Stimulated activated CD4-positive, alpha-beta T cell treated with anti-CD3 and anti-CD28 coated beads, Interleukin-4, amount 100 ng/mL, for 24 hours (primary cell): Measurements from ENCODE around the gene CD72.
A peak's percentile ranks its signal among the peaks of the same experiment; 100 is the strongest.
"Not testable (repeated sequence)": the region's sequence is repeated elsewhere in the genome, so short reads cannot be mapped to it uniquely, and the experiment has no call there.

Experiments
- DNase-seq: peaks from one replicate; pipeline ENCODE4 v3.0.0-alpha.2; 2020

Gene CD72

DNA sequence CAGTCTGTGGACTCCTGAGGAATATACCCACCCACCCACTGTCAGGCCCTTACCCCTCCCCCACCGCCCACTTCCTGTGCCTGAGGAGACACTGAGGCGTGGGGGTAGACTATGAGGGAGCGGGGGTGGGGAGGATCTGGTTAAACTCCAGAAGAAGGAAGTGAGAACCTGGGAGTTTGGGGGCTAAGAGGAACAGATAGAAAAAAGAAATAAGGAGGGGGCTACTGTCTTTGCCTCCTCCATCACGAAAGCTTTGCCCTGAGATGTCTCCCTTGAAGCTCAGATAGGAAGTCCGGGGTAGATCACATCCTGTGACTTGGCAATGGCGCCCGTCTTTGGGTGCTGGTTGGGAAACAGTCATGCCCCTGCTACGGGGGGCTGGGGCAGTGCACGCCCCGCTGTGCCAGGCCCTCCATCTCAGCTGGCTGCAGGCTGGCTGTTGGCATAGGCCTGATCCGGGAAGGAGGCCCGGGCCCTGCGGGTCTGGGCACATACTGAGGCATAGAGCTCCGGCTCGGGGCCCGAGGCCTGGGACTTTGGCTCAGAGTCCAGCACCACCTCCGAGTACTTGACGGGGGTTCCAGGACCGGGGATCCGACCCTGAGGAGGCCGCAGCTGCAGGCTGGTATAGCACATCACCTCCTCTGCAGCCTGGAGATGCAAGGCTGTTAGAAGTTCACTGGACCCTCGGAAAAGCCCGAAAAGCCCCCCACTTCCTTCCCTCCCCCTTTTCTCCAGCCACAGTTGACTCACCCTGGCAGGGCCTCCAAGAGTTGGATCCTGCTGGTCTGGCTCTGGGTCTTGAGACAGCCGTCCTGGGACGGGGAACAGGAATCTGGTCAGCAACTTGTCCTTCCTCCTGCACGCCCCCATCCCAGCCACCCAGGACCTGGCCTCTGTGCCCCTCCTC, 31.5 kb upstream of the CD72 start:
- DNase-seq, result peak; percentile 45

DNA sequence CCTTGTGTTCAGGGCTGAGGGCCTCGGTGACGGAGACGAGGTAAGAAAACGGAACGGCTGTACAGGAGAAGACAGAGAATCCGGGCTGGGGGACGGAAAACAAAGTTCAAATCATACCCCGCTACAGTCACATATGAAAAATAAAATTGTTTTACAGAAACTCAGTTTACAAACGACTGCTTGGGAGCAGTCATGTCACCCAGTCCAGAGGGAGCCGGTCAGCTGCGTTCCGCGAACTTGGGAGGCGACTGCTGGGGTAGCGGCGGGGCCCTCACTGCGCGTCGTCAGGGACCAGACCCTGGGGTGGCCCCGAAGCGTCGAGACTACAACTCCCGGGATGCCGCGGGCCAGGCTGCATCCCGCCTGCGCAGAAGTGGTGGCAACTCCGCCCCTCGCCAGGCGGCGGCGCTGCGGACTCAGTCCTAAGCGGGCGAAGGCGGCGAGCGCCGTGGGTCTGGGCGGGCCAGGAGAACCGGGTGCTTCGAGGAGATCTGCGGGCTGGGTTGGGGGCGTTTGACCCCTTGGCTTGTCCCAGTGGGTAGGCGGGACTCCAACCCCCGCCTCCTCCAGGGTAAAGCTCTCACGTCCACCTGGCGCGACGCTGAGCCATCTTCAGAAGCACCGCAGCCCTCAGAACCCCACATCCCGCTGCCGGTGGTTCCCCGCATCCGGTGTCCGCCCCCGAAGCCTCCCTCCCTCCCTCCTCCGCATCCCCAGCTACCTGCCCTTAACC, 28.5 kb upstream of the CD72 start:
- DNase-seq, result peak; percentile 91

DNA sequence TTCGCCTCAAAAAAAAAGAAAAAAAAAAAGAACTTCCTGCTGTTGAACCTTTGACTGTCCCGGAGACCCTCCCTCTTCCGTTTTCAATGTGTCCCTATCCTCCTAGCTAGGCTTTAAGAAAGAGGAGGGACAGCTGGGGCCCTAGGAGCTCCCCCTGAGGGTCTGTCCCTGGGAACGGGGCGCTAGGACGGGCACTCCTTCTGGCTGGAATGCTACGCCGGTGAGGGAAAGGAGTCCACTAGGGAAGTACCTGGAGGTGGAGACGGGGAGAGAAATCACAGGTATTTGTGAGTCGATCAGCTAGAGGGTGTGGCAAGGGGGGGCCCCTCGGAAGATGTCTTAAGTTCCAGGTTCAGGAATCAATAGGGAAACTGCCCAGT, 27.9 kb upstream of the CD72 start:
- no peak for DNase-seq

DNA sequence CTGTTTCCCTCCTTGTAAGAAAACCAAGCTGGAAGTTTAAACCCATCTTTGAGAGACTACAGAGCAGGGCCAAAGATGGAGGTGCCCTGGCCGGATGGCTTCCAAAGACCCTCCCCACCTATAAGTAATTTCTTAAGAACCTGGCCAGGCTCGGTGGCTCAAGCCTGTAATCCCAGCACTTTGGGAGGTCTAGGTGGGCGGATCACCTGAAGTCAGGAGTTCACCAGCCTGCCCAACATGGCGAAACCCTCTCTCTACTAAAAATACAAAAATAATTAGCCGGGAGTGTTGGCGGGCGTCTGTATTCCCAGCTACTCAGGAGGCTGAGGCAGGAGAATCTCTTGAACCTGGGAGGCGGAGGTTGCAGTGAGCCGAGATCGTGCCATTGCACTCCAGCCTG, 27.5 kb upstream of the CD72 start:
- not testable (repeated sequence) for DNase-seq

DNA sequence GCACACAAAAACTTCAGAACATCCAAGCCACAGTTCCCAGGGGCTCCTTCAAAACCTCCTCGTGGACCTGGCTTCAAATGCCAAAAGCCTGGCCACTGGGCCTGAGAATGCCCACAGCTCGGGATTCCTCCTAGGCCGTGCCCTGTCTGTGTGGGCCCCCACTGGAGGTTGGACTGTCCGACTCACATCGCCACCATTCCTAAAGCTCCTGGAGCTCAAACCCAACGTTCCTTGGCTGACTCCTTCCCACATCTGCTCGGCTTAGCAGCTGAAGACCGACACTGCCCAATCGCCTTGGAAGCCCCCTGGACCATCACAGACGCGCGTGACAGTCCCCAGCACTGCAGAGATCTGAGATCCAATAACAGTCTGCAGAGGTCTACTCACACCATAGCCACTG, 24.8 kb upstream of the CD72 start:
- no peak for DNase-seq

DNA sequence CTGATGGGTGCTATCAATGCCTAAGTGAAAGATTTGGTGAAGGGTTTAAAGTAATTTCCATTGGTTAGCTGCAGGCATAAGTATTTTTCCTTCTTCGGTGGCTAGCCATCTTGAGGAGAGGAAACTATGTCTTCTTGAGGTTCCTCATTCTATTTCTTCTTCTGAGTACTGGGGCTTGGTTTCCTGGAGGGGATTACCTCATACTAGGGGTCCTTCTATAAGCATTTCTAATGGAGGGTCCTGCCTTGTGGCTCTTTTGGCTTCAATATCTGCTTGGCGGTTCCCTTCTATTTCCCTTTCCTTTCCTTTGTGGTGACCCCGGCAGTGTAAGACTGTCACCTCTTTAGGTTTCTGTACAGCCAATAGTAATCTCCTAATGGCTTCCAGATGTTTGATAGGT, 23.3 kb upstream of the CD72 start:
- DNase-seq, result not testable (repeated sequence)

DNA sequence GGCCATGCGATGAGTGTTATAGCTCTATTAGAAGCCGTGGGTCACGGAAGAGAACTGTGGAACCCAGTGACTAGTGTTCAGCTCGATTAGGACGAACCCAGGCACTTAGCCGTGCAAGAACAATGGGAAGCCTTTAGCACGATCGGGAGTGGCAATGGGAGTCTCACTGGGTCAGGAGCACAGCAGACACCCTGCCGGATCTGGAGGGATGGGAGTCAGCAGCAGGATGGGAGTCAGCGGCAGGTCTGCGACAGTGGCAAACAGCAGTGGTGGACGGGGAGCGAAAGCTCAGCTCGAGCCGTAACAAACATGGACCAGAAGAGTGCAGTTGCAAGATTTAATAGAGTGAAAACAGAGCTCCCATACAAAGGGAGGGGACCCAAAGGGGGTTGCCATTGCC, 22.2 kb upstream of the CD72 start:
- not testable (repeated sequence) for DNase-seq

DNA sequence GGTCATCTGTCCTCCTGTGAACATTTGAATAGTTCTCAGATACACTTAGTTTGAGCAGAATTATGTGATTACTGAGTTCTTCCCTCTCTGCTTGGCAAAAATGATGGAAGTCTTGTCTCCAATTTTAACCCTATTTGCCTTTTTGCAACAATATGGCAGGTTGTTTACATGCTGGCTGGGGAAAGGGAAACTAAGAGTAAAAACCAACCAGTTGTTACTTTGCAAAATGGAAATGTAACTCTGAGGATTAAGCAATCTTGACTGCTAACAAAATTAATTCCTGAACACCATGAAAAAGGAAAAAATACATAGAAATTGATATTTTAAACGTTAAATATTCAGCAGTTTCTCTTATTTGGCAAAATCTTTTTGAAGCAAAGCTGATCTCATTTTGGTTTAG, 21.4 kb upstream of the CD72 start:
- no peak for DNase-seq

DNA sequence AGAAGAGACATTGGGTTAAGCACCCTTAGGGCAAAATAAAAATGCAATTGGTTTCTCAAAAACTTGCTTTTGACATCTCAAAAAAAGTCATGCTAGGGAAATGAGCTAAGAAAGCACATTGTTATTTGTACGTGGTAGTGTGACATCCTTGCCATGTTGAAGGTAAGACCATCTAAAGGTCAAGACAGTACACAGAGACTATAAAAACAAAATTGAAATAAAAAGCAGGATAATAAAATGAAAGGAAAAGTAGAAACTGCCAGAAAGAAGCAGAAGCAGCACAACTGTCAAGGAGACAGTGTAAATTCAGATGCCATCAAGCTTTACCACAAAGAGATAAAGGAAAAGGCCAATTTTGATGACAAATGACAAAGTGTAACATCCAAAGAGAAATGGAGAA, 21.0 kb upstream of the CD72 start:
- not testable (repeated sequence) for DNase-seq

DNA sequence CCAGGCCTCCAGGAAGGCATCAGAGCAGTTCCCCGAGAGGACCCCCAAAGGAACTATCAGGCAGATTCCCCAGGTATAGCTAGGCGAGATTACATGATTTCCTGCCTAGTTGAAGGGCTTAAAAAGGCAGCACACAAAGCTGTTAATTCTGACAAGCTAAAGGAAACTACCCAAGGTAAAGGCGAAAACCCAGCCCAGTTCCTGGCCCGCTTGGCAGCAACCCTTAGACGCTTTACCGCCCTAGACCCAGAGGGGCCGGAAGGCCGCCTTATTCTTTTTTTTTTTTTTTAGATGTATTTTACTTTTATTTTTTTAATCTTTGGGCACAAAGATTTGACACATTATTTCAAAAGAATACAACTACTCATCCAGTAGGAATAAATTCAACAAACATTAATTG, 20.5 kb upstream of the CD72 start:
- not testable (repeated sequence) for DNase-seq

DNA sequence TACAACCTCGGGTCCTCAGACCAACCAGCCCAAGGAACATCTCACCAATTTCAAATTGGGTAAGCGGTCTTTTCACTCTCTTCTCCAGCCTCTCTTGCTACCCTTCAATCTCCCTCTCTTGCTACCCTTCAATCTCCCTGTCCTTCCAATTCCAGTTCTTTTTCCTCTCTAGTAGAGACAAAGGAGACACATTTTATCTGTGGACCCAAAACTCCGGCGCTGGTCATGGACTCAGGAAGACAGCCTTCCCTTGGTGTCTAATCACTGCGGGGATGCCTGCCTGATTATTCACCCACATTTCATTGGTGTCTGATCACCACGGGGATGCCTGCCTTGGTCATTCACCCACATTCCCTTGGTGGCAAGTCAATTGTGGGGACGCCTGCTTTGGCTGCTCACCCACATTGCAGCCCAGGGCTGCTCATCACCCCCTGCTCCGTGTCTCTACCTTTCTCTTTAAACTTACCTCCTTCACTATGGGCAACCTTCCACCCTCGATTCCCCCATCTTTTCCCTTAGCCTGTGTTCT, 19.3 kb upstream of the CD72 start:
- DNase-seq, result not testable (repeated sequence)

DNA sequence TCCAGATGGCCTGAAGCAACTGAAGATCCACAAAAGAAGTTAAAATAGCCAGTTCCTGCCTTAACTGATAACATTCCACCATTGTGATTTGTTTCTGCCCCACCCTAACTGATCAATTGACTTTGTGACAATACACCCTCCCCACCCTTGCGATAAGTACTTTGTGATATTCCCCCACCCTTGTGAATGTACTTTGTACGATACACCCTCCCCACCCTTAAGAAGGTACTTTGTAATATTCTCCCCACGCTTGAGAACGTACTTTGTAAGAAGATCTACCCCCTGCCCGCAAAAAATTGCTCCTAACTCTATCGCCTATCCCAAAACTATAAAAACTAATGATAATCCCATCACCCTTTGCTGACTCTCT, 18.6 kb upstream of the CD72 start:
- not testable (repeated sequence) for DNase-seq

DNA sequence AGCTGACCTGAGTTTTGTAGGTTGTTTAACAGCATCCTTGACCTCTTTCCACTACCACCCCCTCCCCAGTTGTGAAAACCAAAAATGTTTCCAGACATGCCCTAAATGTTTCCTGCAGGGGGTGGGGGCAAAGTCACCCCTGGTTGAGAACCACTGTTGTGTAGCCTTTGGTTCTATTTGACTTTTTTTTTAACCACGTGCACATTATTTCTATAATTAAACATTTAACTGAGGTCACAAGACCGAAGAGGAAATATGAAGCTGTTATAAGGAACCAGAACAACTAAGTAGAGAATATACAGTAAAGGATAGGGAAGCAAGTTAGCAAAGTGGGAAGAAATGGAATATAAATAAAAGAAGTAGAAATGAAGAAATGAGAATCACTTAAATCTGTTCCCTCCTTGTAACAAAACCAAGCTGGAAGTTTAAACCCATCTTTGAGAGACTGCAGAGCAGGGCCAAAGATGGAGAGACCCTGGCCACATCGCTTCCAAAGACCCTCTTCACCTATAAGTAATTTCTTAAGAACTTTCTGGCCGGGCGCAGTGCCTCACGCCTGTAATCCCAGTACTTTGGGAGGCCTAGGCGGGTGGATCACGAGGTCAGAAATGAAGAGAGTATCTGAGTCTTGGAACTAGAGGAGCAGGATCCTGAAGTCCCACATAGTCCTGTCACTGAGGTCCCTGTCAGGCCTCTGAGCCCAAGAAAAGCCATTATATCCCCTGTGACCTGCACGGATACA, 18.1 kb upstream of the CD72 start:
- no peak for DNase-seq

DNA sequence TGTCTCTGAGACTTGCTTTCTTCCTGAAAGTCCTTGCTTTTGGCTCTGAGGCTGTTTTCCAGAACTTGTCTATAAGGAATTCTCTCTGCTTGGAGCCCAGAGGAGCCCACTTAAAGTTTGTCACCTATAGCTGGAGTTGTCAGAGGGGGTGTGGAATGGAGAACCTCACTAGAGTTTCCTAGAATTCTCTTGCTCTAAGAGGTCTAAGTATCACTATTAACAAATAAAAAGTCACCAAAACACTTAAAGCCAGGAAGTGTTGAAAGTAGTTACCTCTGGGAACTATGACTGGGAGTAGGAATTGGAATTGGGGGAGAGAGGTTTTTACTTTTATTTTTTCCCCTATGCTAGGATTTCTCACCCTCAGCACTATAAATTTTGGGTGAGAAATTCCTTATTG, 17.5 kb upstream of the CD72 start:
- no peak for DNase-seq

DNA sequence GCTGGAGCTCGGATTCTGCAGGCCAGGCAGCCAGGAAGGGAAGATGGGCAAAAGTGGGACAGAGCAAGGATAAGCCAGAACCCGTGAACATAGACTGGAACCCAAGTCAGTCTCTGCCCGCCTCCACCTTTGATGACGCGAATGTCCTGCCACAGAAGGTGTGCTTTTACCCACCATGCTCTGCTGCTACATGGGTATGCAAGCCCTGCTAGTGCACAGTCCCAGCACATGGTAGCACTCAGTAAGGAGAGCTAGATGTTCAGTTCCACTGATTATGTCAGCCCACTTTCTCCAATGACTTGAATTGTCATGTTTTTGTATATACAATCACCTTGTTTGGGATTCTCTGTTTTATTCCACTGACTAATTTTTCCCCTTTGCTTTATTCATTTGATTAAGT, 11.4 kb upstream of the CD72 start:
- DNase-seq, result no peak

DNA sequence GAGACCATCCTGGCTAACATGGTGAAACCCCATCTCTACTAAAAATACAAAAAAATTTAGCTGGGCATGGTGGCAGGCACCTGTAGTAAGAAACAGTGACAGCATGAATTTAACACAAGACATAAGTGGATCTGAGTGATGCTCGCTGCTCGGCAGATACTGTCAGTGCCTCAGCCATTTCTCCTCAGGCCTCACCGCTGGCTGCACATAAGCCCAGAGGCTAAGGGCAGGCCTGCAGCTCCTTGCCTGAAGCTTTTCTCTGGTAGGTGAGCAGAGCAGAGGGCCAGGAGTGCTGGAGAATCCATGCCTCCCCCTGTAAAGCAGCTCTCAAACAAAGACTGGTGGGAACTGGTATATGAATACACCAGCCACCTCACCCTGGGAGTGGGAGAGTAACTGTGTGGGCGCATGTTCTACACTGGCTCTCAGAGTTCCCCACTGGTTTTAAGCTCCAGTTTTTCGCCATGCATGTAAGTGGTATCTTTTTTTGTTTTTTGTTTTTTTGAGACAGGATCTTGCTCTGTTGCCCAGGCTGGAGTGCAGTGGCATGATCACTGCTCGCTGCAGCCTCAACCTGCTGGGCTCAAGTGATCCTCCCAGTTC, 10.3 kb upstream of the CD72 start:
- no peak for DNase-seq

DNA sequence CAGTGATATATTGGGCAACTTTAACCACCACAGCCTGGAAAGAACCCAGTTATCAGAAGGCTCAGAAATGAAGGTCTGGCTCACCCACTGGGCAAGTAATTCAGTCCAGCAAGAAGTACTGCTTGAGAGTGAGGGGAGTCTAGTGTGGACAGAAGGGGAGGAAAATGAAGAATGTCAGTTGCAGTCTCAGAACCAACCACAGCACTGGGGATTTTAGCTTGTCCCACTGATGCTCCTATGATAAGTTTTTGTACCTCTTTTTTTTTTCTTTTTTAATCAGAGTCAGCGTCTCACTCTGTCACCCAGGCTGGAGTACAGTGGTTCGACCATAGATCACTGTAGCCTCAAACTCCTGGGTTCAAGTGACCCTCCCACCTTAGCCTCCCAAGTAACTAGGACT, 9.4 kb upstream of the CD72 start:
- DNase-seq, result no peak

DNA sequence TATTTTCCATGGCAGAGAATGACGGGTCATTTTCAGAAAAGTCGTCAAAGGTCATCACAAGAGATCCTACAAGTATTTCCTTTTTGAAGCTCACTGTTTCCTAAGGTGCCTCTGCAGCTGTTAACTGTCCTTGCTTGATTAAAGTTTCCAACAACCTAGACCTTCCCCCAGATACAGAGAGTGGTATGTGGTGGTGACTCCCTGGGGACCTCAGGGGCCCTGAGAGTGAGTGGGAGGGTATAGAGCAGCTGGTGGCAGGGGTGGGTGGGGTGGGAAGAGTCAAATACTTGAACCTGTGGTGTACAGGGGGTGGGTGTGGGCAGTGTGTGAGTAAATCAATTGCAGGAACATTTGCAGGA, 1.6 kb upstream of the CD72 start:
- peak; percentile 32 for DNase-seq

DNA sequence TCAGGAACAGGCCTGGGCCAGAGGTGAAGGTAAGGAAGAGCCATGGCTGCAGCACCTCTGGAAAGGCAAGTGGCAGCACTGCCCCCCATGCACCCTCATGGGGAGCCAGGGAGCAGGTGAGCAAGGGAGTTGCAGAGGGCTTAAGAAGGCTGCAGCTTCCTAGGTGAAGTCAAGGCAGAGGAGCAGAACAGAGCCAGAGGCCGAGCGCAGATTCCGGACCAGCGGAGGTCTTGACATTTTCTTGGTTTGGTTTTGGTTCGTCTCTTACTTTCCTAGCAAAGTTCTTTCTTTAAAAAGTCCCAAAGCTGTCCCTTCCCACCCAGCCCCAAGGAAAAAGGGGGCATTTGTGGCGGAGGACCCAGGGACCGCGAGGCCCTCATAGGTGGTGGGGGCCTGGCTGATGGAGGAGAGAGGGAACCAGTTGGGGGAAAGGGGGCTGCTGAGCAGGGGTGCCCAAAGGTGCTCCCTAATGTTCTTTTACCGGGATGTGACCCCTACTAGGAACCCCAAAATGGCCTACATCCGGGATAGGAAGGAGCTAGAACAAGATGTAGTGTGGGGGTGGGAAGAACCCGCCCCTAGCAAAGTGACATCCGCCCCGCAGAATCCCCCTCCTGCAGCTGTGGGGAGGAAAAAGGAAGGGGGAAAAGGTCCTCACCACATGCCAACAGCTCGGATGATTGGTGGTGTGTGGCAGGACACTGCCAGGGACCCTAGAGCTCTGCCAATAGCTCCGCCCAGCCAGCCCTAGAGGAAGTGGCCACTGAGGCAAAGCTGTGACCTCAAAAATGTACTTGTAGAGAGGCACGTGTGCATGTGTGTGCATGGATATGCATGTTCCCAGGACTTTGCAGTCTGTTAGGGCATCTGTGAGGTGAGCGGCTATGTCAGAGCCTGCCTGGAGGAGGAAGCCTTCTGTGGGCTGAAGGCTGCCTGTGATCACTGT, 914 bp upstream of the CD72 start:
- DNase-seq, result peak; percentile 39

DNA sequence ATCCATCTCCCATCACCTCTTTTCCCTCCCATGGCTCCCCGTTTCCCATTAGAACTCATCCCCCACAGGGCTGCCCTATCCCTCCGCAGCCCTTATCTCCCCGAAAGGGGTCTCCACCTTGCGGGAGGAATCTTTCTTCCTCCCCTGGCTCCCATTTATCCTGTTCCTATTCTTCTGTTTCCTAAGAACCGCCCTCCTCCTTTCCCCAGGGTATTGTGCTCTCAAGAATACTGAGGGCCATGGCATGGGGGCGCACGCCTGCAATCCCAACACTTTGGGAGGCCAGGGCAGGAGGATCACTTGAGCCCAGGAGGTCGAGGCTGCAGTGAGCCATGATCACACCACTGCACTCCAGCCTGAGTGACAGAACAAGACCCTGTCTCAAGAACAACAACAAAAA, 665 bp downstream of the CD72 start:
- DNase-seq, result no peak

DNA sequence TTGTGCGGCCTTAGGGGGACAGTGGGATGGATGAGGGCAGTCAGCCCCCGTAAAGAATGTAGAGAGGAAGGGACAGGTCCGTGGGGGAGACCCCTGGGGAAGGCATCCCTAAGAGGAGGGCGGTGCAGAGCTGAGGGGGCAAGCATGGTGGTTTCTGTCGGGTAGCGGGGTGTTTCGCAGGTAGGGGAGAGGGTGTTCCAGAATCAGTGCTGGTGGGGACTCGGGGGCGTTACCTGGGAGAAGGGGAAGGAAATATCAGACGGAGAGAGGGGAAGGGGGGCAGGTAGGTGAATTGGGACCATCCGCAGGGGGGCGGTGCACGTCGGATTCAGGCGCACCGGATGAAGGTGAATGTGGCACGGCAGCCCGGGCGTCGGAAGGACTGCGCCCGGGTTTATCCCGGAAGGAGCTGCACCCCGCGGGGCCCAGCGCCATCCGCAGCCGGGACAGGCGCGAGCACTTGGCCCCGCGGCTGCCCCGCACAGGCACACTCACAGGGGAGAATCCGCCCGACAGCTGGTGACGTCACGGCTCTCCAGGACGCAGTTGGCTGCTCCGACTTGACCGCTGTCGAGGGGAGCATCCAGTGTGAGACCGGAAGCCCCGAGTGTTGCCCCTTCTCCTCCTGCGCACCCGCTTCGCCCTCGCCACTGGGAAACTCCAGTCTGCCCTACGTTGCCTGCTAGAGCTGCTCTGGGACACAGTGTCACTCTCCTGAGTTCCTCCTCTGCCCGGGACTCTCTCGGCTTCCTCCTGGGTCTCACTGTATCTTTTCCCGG, 1.3 kb downstream of the CD72 start:
- DNase-seq, result peak; percentile 69
